A549 (cell line): ENCODE measurements around the gene B4GALT2.

Experiments
- CTCF ChIP-seq: fragments of >200 bp; sonication (Bioruptor Twin); formaldehyde crosslinking; IDR thresholded peaks from 3 replicates; pipeline ENCODE4 v1.5.1; 2016
- HDAC2 ChIP-seq: fragments of 200-600 bp; sonication (generic); IDR thresholded peaks from 2 replicates; pipeline ENCODE4 v1.6.1; 2016
- NFE2L2 ChIP-seq: fragments of 150-350 bp; conservative IDR thresholded peaks from 2 replicates; pipeline ENCODE4 v1.6.1; 2014; ENCODE audit warnings: low read length
- POLR2A ChIP-seq: IDR thresholded peaks from 2 replicates; pipeline ENCODE4 v1.6.1; 2012; ENCODE audit warnings: mild to moderate bottlenecking, low read length
- REST ChIP-seq: fragments of 200-600 bp; sonication (generic); IDR thresholded peaks from 2 replicates; pipeline ENCODE4 v1.6.1; 2016; ENCODE audit warnings: antibody characterized with exemption, mild to moderate bottlenecking, moderate library complexity

- TF ChIP-seq NFE2L2: no peak
- no peak for TF ChIP-seq HDAC2
- no peak for TF ChIP-seq POLR2A
- TF ChIP-seq CTCF: no peak
- no peak for TF ChIP-seq REST
Observed at GRCh38 chr1:43999455-43999854, 20.4 kb downstream of the B4GALT2 start.
